Transverse colon (tissue), 4 donors: ENCODE results near the gene NRGN. TPM values are rescaled to one million over a fixed set of nuclear protein-coding genes. Genes with fewer than 3 reads are reported as not detected.

Experiments
- DNase-seq: peaks from one replicate; pipeline ENCODE4 v3.0.0-alpha.2; 2019
- H3K27ac ChIP-seq, 4 donors: fragments of 200-600 bp; sonication (generic); 2 replicates each; pipeline ENCODE4 v1.5.1; 2016 to 2018; ENCODE audit warnings: inconsistent platforms in 4 of 4
- H3K27me3 ChIP-seq: fragments of 200-600 bp; sonication (generic); 2 replicates; pipeline ENCODE4 v1.5.1; 2017; ENCODE audit warnings: inconsistent platforms
- H3K36me3 ChIP-seq, 4 donors: fragments of 200-600 bp; sonication (generic); 2 replicates each; pipeline ENCODE4 v1.5.1; 2017 to 2019; ENCODE audit warnings: inconsistent platforms in 4 of 4
- H3K4me1 ChIP-seq, 4 donors: fragments of 200-600 bp; sonication (generic); 2 replicates each; pipeline ENCODE4 v1.5.1; 2017 to 2020; ENCODE audit warnings: inconsistent platforms in 4 of 4
- H3K4me3 ChIP-seq, 4 donors: fragments of 200-600 bp; sonication (generic); 1 replicate in 1 of 4; 2 replicates in 3 of 4; pipeline versions ENCODE4 v1.5.1 to v1.6.1; 2017 to 2019; ENCODE audit warnings: inconsistent platforms in 4 of 4
- H3K9me3 ChIP-seq, 2 donors: fragments of 200-600 bp; sonication (generic); 2 replicates each; pipeline ENCODE4 v1.5.1; 2017 to 2019; ENCODE audit warnings: inconsistent platforms in 2 of 2
- EP300 ChIP-seq: sonication (generic); formaldehyde crosslinking; IDR thresholded peaks from one replicate; pipeline ENCODE4 v1.6.1; 2017; ENCODE audit warnings: antibody characterized with exemption, low read depth
- POLR2A ChIP-seq: fragments of 450-650 bp; IDR thresholded peaks from one replicate; pipeline ENCODE4 v1.6.1; 2016; ENCODE audit warnings: antibody characterized with exemption, mild to moderate bottlenecking, moderate library complexity
- POLR2AphosphoS5 ChIP-seq, 3 donors: sonication (generic); formaldehyde crosslinking; IDR thresholded peaks; one replicate each; pipeline ENCODE4 v1.6.1; 2016; ENCODE audit warnings: antibody characterized with exemption in 3 of 3
- WGBS, 2 donors: methylation state at CpG; one replicate each; pipeline ENCODE4 v1.1.5; 2018; ENCODE audit warnings: low coverage in 1 of 2; 5-methylcytosine and 5-hydroxymethylcytosine counted together
- in situ Hi-C, 4 donors: fragments of 200-750 bp; cut with MboI; loops; one replicate each; pipeline versions ENCODE4 v1.15.0 to v1.15.1; 2017; ENCODE audit warnings: low sequenced_read_pairs in 3 of 4, low pct_ligation_motif_present in 1 of 4, low pct_unique_long_range_greater_than_20kb in 1 of 4
- intact Hi-C: fragments of 100-400 bp; cut with DNase I; formaldehyde crosslinking; loops from one replicate; pipeline ENCODE4 v1.15.1; 2023; ENCODE audit warnings: low total_unique reads
- total RNA-seq, 4 donors: library from RNA; depleted of rRNA; stranded (reverse); fragments of >200 nt; gene quantifications; one replicate each; pipeline ENCODE4 v1.1.0, GENCODE V29; 2016
- TF ChIP-seq, protein P1 (sequence below), 5 experiments: fragments of 200-600 bp in 3 of 5; fragments of 450-650 bp in 2 of 5; sonication (generic) in 3 of 5; IDR thresholded peaks; 1 replicate in 2 of 5; 2 replicates in 3 of 5; pipeline ENCODE4 v1.5.1; 2016 to 2017; ENCODE audit warnings: antibody characterized with exemption in 5 of 5, inconsistent platforms in 3 of 5, mild to moderate bottlenecking in 2 of 5, moderate library complexity in 1 of 5

Gene NRGN
- total RNA-seq, 4 donors from 2014 or later: 0.96 to 1.5 TPM; not detected in 2

DNA sequence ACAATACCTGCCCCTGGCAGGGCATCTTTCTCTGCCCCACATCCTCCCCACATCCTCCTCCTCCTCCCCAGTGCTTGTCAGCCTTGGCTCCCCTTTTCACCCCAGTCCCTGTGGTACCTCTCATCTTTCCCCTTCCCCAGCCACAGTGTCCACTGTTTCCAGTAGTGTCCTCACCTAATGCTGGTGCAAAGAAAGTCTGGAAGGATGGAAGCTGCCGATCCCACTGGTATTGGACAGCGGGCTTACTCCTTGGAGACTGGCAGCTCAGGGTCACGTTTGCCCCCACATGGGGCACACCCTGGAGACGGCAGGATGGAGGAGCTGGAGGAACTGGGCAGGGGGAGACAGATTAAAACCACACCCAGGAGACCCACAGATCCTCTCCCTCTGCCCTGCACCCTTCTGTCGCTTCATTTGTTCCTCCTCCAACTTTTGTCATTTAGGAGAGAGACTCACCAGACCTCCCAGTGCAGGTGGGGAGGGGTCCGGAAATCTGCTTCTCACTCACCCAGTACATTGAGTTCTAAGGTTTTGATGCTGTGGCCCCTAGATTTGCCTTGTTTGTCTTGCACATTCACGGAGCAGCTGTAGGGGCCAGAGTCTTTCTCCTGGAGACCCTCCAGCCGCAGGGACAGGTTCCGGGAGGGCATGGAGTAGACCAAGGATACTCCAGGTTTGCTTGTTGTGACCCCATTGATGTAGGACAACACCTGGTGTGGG lies 16.5 kb downstream of the NRGN start:
- in situ Hi-C loops (loop anchor here in 1 of 4 donors (25.0 kb wide), 1 partner anchor 94 kb away; the partner anchor contains the start of genes SIAE and SPA17), intact Hi-C loops (no loop called here)
- DNase-seq: no peak
- Histone ChIP-seq H3K27me3 (peaks cover 64% of the 10 kb centered on the region), H3K4me3 (no peak overlapping the region), H3K27ac (no peak overlapping the region), H3K4me1 (peaks cover 10 to 47% (median 30%) of the 10 kb centered on the region in 4 donors), H3K36me3 (no peaks in the 10 kb centered on the region), H3K9me3 (no peaks in the 10 kb centered on the region)
- WGBS, 2 donors: 67% methylated on average over 9 of the region's 9 CpGs; no CpG with 5 or more reads in 1 of the 2 donors
- no peak for TF ChIP-seq POLR2A
- TF ChIP-seq, protein P1, sequence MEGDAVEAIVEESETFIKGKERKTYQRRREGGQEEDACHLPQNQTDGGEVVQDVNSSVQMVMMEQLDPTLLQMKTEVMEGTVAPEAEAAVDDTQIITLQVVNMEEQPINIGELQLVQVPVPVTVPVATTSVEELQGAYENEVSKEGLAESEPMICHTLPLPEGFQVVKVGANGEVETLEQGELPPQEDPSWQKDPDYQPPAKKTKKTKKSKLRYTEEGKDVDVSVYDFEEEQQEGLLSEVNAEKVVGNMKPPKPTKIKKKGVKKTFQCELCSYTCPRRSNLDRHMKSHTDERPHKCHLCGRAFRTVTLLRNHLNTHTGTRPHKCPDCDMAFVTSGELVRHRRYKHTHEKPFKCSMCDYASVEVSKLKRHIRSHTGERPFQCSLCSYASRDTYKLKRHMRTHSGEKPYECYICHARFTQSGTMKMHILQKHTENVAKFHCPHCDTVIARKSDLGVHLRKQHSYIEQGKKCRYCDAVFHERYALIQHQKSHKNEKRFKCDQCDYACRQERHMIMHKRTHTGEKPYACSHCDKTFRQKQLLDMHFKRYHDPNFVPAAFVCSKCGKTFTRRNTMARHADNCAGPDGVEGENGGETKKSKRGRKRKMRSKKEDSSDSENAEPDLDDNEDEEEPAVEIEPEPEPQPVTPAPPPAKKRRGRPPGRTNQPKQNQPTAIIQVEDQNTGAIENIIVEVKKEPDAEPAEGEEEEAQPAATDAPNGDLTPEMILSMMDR (IDR thresholded peaks at IDR 0.05): no peak
- no peak for TF ChIP-seq EP300
- no peak for TF ChIP-seq POLR2AphosphoS5 (IDR thresholded peaks at IDR 0.05)

DNA sequence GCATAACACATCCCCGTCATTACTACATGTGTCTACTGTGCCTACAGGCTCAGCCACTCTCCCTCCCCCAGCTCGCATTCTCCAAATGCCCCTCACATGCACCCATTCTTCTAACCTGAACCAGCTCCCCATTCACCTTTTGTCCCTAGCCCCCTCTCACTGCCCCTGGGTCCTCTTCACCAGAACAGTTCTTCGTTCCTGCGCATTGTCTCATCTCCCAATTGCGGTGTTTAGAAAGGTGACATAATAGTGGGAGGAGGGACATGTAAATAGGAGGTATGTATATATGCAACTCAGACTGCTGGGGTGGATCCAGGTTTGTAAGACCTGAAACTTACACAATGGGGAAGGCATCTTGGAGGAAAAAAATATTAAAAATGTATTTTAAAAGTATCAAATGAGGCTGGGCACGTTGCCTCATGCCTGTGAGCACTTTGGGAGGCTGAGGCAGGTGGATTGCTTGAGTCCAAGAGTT lies 17.0 kb downstream of the NRGN start:
- peaks cover 64% of the 10 kb centered on the region for H3K27me3 ChIP-seq
- no peak for DNase-seq
- H3K36me3 ChIP-seq: no peaks in the 10 kb centered on the region
- H3K27ac ChIP-seq: no peak overlapping the region
- in situ Hi-C loops: loop anchor here in 1 of 4 donors (25.0 kb wide), 1 partner anchor 94 kb away; the partner anchor contains the start of genes SIAE and SPA17
- TF ChIP-seq EP300 (no peak), POLR2A (no peak), POLR2AphosphoS5 (IDR thresholded peaks at IDR 0.05) (no peak)
- TF ChIP-seq, protein P1 (IDR thresholded peaks at IDR 0.05): no peak
- WGBS, 2 donors: 48 to 68% methylated on average over 4 to 6 of the region's 6 CpGs
- no peaks in the 10 kb centered on the region for H3K9me3 ChIP-seq
- H3K4me3 ChIP-seq: no peak overlapping the region
- intact Hi-C loops: no loop called here
- H3K4me1 ChIP-seq: peaks cover 10 to 47% (median 32%) of the 10 kb centered on the region in 4 donors

DNA sequence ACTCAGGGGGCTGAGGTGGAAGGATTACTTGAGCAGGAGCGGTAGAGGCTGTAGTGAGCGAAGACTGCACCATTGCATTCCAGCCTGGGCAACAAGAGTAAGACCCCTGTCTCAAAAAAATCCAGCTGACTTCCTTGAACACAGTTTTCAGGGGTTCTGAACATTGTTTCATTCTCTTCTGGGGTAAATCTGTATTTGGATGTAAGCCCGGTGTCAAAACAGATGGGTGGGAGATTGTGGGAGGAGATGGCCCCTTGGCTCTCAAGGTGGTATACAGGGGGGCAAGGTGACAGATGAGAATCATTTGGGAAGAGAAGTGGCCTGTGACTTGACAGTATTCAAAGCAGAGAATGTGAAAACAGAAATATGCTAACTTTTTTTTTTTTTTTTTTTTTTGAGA lies 17.6 kb downstream of the NRGN start:
- intact Hi-C loops (no loop called here), in situ Hi-C loops (loop anchor here in 1 of 4 donors (25.0 kb wide), 1 partner anchor 95 kb away; the partner anchor contains the start of genes SIAE and SPA17)
- H3K36me3 ChIP-seq: no peaks in the 10 kb centered on the region
- 60 to 81% methylated on average over 1 to 3 of the region's 3 CpGs for WGBS, 2 donors
- H3K4me3 ChIP-seq: no peak overlapping the region
- H3K4me1 ChIP-seq: peaks cover 10 to 47% (median 32%) of the 10 kb centered on the region in 4 donors
- peaks cover 64% of the 10 kb centered on the region for H3K27me3 ChIP-seq
- TF ChIP-seq, protein P1 (IDR thresholded peaks at IDR 0.05): no peak
- no peak for TF ChIP-seq POLR2A
- no peak for TF ChIP-seq EP300
- no peak for TF ChIP-seq POLR2AphosphoS5 (IDR thresholded peaks at IDR 0.05)
- DNase-seq: no peak
- H3K9me3 ChIP-seq: no peaks in the 10 kb centered on the region
- H3K27ac ChIP-seq: no peak overlapping the region

DNA sequence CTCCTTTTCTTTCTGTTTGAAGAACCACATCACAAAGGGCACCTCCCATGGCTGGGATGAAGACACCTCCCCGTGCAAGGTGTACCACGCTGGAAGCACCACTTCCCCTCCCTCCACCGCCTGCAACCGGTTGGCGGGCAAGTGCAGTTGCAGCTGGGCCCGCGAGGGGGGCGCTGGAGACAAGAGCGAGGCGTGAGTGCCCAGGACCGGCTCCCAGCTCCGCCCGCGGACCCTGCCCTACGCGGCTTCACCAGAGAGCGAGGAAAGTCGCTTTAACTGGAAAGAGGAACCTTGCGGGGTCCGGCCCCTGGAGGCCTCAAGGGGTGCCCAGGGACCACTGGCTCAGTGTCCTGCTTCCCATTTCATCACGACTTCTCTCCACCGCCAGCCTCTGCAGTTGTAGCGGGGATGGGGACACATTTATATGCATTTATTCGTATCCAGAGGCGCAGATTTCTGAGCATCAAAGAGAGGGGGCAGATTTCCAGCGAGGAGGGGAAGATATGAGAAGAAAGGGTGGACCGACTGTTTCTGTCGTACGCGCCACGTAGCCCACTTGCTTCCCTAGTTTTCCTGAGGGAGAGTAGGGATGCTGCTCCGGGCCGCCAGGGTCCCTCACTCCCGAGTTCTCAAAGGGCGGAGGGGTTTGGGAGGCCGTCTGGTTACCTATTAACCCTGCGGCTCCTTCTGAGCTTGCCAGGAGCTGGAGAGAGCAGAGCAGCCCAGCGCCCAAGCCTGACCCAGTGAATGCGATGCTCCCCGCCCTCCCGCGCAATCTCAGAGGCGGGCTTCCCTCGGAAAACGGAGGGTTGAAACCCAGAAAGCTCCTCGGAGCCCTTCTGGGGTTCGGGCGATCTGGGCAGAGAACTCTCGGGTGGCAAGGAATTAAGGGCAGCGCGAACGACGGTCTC lies 18.9 kb downstream of the NRGN start:
- no peaks in the 10 kb centered on the region for H3K36me3 ChIP-seq
- peak overlapping the region in 3 of 4 donors; percentile 3 to 46 (median 22) for H3K4me3 ChIP-seq
- H3K4me1 ChIP-seq: peaks cover 10 to 48% (median 33%) of the 10 kb centered on the region in 4 donors
- in situ Hi-C loops (loop anchor here in 1 of 4 donors (25.0 kb wide), 1 partner anchor 96 kb away; the partner anchor contains the start of genes SIAE and SPA17), intact Hi-C loops (no loop called here)
- DNase-seq: peak; percentile 91
- no peak for TF ChIP-seq POLR2AphosphoS5 (IDR thresholded peaks at IDR 0.05)
- TF ChIP-seq, protein P1 (IDR thresholded peaks at IDR 0.05): peak; percentile 72 to 93 (median 83)
- H3K9me3 ChIP-seq: no peaks in the 10 kb centered on the region
- H3K27ac ChIP-seq: peak overlapping the region; percentile 38 to 61 (median 52)
- WGBS, 2 donors: 0 to 11% methylated on average over 15 to 46 of the region's 53 CpGs
- H3K27me3 ChIP-seq: peaks cover 71% of the 10 kb centered on the region
